ENCODE results near the gene NRXN3.
A peak's percentile ranks its signal among the peaks of the same experiment; 100 is the strongest.

DNA sequence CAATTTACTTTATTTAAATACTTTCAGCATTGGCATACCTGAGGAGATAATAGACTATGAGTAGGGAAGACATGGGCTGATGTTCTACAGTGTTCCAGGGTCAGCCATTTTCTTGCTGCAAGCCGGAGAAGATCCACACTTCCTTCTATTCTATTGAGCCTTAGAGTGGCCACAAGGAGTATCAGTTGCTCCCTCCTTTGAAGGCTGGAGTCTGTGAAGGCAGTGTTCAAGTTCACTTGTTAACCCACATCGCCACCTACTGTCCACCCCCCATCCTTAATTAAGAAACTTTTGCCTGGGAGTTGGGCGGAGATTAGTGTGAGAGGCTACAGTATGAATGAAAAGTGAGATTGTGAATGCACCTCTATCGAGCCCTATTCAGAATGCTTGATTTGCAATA lies 666.6 kb downstream of the NRXN3 start:
- TF ChIP-seq CTCF (IDR thresholded peaks at IDR 0.05) (peak; percentile 62), EZH2phosphoT487 (IDR thresholded peaks at IDR 0.05) (no peak), EZH2 (IDR thresholded peaks at IDR 0.05) (no peak)
